ENCODE measurements around the gene FFAR1.

GRCh38 chr19:35341565-35342225 is 6.0 kb upstream of the FFAR1 start:
- no peak for TF ChIP-seq CTCF (IDR thresholded peaks at IDR 0.05; ENCODE audit: poor library complexity)
- no peak for TF ChIP-seq EZH2 (IDR thresholded peaks at IDR 0.05; ENCODE audit: borderline replicate concordance)

All from hepatocyte (in vitro differentiated cells).